Measurements from ENCODE around the gene DCTN5. TPM values are rescaled to one million over a fixed set of nuclear protein-coding genes. Genes with fewer than 3 reads are reported as not detected.
A peak's percentile ranks its signal among the peaks of the same experiment; 100 is the strongest.

Gene DCTN5
- total RNA-seq, 1 donor from 2014 or later, result 32.6 TPM

DNA sequence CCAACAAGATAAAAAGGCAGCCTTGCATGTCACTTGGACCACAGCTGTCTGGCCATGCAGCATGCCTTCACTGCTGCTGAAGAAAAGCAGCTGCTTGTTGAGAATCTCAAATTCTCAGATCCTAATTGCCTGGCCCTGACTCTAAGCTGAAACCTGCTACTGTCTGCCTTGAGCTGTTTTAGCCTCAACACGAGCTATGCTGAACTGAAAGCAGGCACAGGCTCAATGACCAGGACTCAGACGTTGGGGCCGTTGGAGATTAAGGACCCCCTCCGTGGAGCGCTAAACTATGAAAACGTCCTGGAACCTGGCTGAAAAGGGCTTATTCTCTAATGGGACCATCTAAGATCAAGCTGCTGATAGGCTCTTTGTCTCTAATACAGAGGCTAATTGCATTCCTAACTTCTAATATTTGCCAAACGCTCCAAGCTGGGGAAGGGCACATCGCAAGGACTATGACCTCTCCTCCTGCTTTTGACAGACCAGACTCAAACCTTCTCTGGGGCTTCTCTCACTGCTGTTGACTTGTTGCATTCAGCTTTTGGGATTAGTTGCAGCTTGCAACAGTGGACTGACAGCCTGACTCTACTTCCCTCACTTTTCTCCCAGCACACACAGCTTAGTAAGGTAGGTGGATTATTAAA lies 32.8 kb downstream of the DCTN5 start:
- no peak overlapping the region for H3K4me3 ChIP-seq (ENCODE audit: low read depth, low read length)
- TF ChIP-seq, protein P1, sequence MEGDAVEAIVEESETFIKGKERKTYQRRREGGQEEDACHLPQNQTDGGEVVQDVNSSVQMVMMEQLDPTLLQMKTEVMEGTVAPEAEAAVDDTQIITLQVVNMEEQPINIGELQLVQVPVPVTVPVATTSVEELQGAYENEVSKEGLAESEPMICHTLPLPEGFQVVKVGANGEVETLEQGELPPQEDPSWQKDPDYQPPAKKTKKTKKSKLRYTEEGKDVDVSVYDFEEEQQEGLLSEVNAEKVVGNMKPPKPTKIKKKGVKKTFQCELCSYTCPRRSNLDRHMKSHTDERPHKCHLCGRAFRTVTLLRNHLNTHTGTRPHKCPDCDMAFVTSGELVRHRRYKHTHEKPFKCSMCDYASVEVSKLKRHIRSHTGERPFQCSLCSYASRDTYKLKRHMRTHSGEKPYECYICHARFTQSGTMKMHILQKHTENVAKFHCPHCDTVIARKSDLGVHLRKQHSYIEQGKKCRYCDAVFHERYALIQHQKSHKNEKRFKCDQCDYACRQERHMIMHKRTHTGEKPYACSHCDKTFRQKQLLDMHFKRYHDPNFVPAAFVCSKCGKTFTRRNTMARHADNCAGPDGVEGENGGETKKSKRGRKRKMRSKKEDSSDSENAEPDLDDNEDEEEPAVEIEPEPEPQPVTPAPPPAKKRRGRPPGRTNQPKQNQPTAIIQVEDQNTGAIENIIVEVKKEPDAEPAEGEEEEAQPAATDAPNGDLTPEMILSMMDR (conservative IDR thresholded peaks at IDR 0.05; ENCODE audit: low read depth, low read length), result no peak
- no peak for DNase-seq (ENCODE audit: low read depth)

DNA sequence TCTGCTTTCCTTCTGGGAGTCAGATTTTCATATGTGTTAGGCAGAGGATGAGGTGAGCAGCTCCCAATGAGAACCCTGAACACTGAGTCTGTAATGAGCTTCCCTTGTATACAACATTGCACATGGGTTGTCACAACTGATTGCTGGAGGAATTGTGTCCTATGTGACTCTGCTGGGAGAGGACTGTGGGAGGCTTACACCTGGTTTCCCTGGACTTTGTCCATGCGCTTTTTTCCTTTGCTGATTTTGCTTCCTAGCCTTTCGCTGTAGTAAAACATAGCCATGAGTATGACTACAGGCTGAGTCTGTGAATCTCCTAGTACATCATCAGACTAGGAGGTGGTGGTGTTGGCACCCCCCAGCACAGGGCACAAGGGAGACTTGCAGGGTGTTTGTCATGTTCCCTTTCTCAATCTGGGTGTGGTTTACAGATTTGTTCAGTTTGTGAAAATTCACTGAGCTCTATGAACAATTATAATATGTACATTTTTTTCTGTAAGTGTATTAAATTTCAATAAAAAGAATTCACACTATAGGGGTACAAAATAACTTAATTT lies 35.7 kb downstream of the DCTN5 start:
- H3K4me3 ChIP-seq (ENCODE audit: low read depth, low read length), result no peak overlapping the region
- TF ChIP-seq, protein P1 (conservative IDR thresholded peaks at IDR 0.05; ENCODE audit: low read depth, low read length), result no peak
- no peak for DNase-seq (ENCODE audit: low read depth)

DNA sequence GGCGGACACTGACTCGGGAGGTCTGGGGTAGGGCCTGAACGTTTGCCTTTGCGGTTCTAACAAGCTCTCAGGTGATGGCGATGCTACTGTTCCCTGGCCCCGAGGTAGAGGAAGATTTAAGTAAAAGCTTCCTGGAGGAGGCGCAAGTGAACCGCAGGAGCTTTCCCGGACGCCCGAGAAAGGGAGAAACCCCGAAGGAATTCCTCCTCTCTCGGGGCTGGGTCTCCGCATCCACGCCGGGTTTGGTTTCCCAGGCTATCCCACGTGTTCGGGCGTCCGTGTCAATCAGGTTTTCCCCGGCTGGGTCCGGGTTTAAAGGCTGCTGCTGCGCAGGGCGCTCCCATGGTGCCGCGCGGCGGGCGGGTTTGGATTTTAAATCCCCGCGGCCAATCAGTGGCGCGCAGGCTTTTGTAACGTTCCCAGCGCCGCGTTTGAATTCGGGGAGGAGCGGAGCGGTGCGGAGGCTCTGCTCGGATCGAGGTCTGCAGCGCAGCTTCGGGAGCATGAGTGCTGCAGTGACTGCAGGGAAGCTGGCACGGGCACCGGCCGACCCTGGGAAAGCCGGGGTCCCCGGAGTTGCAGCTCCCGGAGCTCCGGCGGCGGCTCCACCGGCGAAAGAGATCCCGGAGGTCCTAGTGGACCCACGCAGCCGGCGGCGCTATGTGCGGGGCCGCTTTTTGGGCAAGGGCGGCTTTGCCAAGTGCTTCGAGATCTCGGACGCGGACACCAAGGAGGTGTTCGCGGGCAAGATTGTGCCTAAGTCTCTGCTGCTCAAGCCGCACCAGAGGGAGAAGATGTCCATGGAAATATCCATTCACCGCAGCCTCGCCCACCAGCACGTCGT lies 37.4 kb downstream of the DCTN5 start, which contains the start of gene PLK1:
PLK1 (plus strand) TSS at position 460 of the 844 bp plus-strand sequence; CDS start at position 504, 44 bp downstream.
- DNase-seq (ENCODE audit: low read depth), result peak; percentile 31
- H3K4me3 ChIP-seq (ENCODE audit: low read depth, low read length), result peak within 1 kb of the TSS; percentile 71
- TF ChIP-seq, protein P1 (conservative IDR thresholded peaks at IDR 0.05; ENCODE audit: low read depth, low read length), result peak; percentile 59

DNA sequence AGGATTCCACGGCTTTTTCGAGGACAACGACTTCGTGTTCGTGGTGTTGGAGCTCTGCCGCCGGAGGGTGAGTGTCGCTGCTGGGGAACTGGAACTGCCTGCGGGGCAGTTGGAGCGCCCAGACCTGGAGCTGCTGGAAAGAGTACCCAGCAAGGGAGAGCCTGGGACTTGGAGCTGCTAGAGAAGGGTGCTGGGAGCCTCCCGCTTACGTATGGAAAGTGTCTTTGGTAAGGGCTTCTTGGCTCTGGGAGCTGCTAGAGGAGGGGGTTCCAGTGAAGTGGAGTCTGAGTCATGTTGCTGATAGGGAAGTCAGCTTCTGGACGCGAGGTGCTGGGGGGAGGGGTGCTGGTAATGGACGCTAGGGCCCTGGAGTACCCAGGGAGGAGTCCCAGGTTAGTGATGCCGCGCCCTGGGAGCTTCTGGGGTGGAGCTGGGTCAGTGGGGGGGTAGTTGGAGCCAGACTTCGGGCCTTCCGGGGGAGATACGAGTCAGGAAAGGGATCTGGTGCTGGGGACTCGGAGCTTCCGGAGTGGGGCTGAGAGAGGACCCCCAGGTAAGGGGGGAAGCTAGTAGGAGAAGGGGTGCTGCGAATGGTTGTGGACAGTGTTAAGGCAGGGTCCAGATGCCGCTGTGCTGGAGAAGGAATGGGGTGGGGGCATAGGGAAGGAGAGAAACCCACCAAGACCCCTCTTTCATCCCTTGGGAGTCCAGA lies 38.2 kb downstream of the DCTN5 start:
- TF ChIP-seq, protein P1 (conservative IDR thresholded peaks at IDR 0.05; ENCODE audit: low read depth, low read length), result no peak
- H3K4me3 ChIP-seq (ENCODE audit: low read depth, low read length), result peak overlapping the region; percentile 71
- DNase-seq (ENCODE audit: low read depth), result no peak

DNA sequence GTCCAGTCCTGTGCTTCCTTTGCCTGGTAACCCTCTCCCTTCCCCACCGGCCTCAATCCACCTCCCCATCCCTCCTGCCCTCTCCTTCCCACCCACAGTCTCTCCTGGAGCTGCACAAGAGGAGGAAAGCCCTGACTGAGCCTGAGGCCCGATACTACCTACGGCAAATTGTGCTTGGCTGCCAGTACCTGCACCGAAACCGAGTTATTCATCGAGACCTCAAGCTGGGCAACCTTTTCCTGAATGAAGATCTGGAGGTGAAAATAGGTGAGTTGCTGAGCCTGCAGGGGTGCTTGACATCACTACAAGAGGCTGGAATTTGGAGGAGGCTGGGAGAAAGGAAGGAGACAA lies 38.7 kb downstream of the DCTN5 start:
- TF ChIP-seq, protein P1 (conservative IDR thresholded peaks at IDR 0.05; ENCODE audit: low read depth, low read length), result no peak
- DNase-seq (ENCODE audit: low read depth), result no peak

GRCh38 chr16:23682181-23682580 lies 40.9 kb downstream of the DCTN5 start:
- H3K4me3 ChIP-seq (ENCODE audit: low read depth, low read length), result no peak overlapping the region
- DNase-seq (ENCODE audit: low read depth), result no peak
- TF ChIP-seq, protein P1 (conservative IDR thresholded peaks at IDR 0.05; ENCODE audit: low read depth, low read length), result no peak

More for the DNA sequence above, 38.7 kb downstream of the DCTN5 start:
- H3K4me3 ChIP-seq (ENCODE audit: low read depth, low read length), result peak overlapping the region; percentile 71
